GM18517 (cell line): ENCODE data around the gene LAIR2.

ENCODE experiments used
- ATAC-seq: cut with Tn5 transposase; IDR thresholded peaks from one replicate; pipeline ENCODE4 v1.9.1; 2021; ENCODE audit warnings: mild to moderate bottlenecking, moderate library complexity; ENCODE audit not compliant: unreplicated experiment

LAIR2 gene

DNA sequence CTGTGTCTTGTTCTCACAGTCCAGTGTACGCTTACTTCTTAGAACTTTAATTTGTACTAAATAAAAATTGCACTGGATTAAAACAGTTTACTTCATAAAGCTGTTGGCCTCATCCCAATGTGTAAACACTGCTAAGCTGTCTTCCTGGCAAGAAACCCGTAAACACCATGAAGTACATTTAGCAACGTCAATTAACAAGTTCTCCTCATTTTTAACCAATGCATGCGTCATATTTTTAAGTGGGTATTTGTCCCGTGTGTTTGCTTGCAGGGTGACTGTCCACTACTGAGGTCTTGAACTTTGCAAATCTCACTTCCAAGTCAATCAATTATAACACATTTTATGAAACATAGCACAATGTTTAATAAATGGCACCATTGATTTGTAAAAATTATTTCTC, 28.2 kb downstream of the LAIR2 start:
- ATAC-seq: no peak

DNA sequence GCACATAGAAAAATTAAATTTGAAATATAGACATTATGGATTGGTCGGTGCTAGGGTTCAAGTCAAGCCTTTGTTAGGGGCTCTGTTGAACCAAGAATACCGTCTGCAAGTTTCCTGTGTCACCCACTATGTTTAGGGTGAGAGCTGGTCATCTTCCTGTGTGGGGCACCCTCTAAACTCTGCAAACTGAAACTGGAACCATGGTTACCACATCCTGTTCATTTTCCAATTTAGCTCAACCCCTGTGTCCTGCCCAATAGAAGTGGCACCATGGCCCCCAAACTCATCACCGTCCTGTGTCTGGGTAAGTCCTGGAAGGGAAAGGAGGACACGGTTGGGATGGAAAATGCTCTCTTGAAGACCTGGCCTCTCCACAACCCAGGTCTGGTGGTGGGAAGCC, 29.9 kb downstream of the LAIR2 start:
- no peak for ATAC-seq

DNA sequence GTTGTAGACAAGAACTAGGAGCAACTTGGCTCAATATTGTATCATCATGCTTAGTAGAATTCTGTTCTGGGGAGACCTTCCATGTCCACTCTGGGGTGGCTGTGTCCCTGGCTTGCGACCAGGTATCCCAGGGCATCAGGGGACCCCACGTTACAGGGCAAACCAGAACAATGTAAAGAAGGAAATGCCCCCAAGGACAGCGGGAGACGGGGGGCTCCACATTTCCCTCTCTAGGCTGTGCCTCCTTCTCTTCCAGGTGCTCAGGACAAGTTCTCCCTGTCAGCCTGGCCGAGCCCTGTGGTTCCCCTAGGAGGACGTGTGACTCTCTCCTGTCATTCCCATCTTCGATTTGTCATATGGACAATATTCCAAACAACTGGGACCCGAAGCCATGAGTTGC, 30.8 kb downstream of the LAIR2 start:
- ATAC-seq: no peak

DNA sequence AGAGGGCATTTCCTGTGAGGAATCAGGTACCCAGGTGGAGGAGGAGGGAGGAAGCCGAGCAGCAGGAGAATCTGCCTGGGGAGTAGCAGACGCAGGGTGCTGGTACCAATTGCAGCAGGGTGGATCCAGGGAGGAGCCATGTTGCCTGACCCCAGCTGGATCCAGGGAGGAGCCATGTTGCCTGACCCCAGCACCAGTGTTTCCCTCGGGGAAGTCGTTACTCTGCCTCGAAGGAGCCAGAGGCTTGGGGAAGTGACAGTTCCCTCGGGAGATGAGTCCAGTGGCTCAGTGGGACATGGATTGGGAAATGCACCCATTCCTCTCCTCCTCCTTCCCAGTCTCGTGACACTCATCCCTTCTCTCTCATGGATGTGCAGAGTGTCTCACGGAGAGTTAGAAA, 31.5 kb downstream of the LAIR2 start:
- ATAC-seq: no peak

DNA sequence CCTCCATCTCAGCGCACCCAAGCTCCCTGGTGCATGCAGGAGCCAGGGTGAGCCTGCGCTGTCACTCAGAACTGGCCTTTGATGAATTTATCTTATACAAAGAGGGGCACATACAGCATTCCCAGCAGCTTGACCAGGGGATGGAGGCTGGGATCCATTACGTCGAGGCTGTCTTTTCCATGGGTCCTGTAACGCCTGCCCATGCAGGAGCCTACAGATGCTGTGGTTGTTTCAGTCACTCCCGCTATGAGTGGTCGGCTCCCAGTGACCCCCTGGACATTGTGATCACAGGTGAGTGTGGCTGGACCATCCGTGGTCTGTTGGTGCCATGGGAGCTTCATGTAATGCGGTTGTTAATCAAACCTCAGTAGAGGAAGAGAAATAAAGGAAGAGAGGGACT, 33.0 kb downstream of the LAIR2 start:
- no peak for ATAC-seq

DNA sequence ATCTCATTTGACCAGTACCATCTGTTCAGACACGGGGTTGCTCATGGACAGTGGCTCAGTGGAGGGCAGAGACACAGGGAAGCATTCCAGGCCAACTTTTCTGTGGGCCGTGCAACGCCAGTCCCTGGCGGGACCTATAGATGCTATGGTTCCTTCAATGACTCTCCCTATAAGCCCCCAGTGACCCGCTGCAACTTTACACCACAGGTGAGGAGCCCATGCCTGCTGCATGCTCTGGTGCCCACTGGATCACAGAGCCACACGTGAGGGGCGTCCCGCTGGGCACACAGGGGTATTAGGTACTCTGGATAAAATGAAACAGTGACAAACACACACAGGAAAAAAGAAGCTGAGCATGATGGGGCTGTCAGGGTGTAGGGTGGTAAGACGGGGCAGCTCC, 34.3 kb downstream of the LAIR2 start:
- no peak for ATAC-seq

DNA sequence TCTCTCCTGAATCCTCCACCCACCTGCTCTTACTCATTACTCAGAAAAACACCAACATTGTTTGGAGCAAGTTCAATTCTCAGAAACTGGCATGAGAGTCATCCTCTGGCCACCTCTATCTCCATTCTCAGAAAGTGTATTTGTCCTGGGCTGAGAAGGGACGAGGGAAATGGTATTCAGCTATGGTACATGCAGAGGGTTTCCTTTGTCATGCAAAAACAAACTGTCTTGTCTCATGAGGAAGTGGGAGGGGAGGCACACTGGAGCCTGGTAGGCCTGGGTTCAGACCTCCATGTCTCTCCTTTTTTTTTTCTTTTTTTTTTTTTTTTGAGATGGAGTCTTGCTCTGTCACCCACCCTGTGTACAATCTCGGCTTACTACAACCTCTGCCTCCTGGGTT, 39.1 kb downstream of the LAIR2 start:
- ATAC-seq: no peak

DNA sequence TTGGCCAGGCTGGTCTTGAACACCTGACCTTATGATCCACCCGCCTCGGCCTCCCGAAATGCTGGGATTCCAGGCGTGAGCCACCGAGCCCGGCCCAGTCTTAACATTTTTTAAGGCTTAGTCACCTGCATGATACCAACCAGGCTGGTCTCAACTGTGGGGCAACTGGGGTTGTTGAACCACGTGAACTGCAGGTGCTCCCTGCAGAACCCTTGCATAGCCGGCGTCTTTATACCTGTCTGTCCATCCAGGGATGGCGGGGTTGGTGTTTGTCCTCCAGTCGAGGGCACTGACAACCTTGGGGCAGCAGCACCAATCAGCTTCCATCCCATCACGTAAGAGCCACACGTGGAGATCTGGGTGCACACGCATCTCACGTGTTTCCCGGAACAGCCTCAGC, 46.2 kb downstream of the LAIR2 start:
- no peak for ATAC-seq

DNA sequence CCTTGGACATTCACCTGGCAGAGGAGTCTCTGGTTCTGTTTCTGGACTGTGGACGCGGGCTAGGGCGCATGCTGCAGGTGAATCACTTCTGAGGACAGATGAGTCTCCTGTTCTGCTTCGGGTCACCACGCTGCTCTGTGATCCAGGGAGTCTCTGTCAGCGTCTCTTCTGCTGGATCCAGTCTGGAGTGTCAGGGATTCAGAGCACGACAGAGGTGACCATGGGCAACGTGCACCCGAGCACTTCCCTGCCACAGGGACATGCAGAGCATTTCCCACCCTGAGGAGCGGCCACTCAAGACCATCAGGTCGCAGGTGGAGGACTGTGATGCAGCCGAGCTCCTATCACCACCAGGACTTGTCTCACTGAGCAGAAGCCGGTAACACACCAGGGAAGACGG, 46.6 kb downstream of the LAIR2 start:
- ATAC-seq: no peak

DNA sequence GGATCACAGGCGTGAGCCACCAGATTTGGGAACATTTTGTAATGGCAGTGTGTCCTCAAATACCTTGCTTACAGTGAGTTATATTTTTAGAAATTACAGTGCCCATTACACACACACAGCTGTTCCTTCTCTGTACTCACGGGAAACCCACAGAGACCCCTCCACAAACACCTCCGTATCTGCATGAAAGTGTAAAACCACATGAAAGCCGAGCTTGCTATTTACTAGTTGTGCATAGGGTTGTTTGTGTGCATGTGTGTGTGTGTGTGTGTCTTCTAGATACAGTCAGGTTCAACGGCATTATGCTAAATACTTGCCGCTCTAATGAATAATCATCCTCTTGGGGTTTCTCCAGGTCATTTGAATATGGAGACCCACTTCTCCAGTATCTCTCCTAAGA, 48.7 kb downstream of the LAIR2 start:
- no peak for ATAC-seq

DNA sequence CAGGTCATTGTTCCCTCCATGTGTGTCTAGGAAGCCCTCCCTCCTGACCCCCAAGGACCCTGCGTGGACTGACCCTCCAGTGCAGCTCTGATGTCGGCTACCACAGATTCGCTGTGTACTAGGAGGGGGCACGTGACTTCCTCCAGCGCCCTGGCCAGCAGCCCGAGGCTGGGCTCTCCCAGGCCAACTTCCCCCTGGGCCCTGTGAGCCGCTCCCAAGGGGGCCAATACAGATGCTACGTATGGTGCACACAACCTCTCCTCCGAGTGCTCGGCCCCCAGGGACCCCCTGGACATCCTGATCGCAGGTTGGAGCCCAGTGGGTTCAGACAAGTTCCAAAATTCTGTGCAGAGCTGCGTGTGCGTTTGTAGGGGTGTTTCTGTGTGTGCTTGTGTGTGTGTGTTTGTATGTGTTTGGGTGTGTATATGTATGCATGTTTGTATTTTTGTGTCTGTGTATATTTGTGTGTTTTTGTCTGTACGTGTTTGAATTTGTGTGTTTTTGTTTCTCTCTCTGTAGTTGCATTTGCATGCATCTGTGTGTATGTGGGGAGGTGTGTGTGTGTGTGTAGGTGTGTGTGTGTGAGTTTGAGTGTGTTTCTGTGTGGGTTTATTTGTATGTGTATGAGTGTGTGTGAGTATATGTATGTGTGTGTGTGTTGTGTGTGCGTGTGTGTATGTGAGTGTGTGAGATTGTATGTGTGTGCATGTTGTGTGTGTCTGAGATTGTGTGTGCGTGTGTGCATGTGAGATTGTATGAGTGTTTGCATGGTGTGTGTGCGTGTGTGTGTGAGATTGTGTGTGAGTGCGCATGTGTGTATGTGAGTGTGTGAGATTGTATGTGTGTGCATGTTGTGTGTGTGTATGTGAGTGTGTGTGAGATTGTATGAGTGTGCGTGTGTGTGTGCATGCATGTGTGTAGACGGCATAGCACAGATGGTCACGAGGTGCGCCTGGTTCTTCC, 49.6 kb downstream of the LAIR2 start:
- ATAC-seq: no peak

DNA sequence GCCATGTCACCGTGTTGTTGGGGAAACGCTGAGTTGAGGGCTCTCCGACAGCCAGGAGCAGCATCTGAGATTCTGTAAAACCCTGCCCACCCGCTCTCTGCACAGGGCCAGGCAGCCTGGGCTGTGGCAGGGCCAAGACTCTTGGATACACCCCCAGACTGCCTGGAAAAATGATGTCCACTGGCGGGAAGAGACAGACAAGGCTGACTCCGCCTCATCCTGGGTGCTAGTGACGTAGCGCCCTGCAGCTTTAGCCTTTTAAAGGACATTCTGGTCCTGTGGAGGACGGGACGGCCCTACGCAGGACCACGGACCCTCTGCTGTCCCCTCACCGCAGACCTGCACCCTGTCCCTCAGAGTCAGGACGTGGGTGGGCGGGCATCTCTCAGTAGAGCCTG, 50.3 kb downstream of the LAIR2 start:
- no peak for ATAC-seq

DNA sequence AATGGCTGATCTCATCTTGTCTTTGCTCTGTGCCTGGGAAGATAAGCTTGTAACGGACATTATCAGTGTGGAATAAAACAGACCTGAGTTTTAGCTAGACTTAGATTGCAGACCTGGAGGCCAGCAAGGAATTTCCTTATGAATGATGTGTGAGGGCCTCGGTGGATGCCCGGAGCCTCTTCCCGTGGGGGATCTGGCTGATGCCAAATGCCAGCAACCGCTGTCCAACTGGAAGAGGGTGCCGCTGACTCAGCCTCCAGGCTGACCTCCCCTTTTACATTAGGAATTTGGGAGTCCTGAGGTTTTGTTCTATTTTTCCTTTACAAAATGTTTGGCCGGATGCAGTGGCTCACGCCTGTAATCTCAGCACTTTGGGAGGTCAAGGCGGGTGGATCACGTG, 51.4 kb downstream of the LAIR2 start:
- no peak for ATAC-seq

DNA sequence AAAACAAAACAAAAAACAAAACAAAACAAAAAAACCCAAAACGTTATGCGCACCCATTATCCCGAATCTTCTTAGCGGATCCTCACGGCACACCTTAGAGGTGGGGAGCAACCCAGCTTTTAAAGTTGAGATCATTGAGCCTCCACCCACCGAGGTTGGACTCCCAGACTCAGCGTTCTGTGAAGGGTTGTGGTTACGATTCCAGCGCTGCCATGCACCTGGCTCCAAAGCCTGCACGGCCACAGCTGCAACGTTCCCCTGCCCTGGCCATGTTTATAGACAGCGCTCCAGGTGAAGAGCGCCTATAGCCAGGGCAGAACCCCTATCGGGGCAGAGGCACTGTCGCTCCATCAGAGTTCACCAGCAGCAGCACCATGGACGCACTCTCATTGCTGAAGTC, 52.3 kb downstream of the LAIR2 start:
- no peak for ATAC-seq

DNA sequence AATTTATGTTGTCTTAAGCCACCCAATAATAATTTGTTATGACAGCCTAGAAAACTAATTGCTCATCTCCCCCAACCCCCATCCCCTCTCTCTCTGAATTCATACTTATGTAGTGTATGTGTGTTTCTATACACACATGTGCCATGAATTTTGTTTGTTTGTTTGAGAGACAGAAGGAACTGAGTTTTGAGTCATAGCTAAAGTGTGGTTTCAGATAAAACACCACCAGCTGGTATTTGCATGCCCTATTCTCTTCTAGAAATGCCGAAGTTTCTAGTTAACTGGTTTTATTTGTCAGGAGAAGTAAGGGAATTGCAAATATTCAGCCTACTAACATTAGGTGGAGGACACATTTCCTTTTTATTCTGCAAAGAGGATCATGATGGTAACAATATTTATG, 53.6 kb downstream of the LAIR2 start:
- no peak for ATAC-seq

DNA sequence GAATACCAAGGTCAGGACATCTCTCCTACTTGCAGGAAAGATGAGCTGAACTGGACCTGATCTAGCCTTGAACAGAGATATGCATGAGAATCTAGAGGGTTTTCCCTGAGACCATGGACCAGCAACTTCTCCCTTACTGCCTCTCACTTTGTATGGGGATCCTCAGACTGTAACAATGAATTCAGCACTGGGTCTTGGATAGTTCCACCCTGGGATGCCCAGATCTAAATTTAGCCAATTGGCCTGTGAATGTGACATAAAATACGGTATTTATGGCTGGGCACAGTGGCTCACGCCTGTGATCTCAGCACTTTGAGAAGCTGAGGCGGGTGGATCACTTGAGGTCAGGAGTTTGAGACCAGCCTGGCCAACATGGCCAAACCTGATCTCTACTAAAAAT, 55.7 kb downstream of the LAIR2 start:
- ATAC-seq: no peak
